NCI-H2227 (cell line): ENCODE data around the gene COL4A1.

ENCODE experiments used
- DNase-seq: peaks from one replicate; lab custom pipeline; 2025; ENCODE audit not compliant: unreplicated experiment; lab: John Stamatoyannopoulos, UW

The COL4A1 gene

DNA sequence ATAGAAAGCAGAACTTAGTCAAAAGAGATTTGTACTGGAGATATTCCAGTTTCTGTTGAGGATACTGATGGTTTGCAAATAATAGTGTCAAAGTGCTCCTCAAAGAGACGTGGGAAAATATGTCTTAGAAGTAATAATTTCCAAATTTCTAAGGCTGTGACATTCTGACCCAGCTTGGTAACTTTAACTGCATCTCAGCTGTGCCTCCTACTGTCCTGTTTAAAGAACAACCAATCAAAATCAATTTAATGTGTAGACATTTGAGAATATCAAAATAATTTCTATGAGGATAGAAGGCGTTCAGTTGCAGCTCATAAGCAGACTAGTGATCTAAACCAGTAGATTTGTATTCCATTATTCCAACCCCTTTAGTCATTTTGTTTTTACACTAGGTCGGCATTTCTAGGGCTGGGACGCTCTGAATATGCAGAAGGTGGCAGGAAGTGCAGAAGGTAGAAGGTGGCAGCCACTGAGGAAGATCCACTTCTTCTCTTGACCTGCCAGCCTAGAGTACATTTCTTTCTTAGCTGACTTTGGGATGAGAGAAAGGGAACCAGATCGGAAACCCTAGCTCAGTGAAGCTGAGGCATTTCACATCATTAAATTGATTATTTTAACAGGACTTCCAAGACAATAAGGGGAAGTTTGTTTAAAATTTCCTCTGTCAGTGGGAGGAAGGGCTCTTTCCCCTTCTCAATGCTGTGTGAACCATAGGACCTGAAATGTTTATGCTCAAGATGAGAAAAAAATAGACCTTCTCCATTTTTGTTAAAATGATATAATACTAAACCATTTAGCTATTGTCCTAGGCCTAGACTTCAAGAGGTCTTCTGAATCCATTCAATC, 67.5 kb downstream of the COL4A1 start:
- no peak for DNase-seq

GRCh38 chr13:110238818-110239195, 68.2 kb downstream of the COL4A1 start:
- DNase-seq: no peak

DNA sequence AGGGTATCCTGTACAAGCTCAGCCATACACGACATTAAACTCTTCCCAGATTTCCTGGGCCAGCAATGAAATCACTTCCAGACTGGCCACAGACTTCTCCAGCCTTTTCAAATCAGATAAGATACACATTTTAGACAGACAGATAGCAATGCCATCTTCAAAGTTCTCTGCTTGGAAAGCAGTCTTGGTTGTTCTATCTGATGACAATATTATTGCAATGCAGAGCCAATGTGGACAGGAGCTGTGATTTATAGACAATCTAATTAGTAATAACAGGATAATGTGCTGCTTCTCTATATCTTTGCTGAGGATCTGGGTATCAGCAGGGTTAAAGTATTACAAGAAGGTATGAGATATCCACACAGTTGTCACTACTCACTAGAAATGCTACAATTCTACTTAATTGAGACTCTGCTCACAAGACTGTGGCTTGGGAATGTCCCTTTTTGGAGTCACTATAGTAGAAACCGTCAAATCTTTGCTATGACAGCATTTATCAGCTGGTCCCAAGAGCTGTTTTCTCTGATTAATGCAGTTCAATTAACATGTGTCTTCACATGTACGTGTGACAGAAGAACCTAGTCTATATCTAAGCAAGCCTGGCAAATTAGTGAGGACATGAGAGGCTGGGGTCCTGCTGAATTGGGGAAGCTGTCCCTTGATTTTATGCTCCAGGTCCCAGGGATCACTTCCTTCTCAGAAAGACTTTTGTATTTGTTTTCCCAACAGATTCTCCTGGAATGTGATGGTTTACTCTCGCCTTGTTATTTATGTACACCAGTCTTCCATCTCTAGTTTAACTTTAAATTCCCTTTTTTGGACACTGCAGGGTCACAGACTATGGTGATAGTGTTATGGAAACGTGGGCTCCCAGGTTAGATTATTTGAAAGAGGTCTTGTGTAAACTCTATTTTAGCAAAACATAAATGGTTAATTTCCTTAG, 68.8 kb downstream of the COL4A1 start:
- no peak for DNase-seq

DNA sequence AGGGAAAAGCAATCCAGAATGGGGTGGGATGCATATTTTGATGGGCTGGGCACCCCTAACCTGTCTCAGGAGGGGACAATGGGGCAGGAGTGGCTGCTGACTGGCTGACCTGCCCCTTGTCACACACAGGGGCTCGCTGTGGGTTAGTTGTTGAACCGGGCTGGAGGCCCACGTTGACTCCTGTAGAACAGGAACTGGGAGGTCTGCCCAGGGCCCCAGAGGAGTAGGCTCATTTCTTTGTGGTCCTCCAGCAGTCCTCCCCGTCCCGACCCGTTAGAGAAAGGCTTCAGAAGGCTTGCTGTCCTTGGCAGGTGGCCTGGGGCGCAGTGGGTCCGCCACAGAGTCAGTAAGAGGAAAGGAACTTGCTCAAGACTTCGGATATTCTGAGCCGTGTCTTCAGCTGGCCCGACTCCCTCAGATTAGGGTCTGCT, 70.1 kb downstream of the COL4A1 start:
- DNase-seq: no peak

DNA sequence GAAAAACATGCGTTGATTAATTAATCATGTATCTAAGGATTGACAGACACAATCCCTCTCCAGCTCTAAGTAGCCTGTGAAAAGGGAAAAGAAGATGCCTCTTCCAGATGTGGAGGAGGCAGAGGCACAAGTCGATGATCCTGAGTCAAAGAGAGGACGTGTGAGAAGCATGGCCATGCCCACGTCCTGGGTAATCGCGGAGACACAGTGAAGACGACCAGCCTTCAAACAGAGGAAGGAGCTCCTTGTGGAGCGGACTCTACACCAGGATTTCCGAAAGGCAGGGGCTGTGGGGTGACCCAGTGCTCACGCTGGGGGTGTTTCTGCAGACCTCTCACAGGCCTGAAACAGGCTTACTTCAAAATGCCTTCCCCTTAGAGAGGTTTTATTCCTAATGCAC, 70.5 kb downstream of the COL4A1 start:
- no peak for DNase-seq

GRCh38 chr13:110234532-110234931, 72.4 kb downstream of the COL4A1 start:
- no peak for DNase-seq

DNA sequence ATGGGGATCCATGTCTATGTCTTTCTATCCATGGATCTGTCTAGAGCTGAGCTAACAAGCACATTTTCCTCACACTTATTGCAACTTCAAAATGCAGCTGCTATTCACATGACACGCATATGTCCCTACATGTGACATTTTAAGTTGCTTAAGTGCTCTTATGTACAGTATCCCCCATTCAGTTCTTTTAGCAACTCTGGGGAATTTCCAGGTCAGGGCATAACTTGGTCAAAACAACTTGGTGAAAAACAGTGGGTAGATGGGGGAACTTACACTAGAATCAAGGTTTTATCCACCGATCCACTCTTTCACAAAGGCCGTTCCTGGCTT, 73.0 kb downstream of the COL4A1 start:
- DNase-seq: no peak

GRCh38 chr13:110233181-110233950, 73.6 kb downstream of the COL4A1 start:
- DNase-seq: no peak

DNA sequence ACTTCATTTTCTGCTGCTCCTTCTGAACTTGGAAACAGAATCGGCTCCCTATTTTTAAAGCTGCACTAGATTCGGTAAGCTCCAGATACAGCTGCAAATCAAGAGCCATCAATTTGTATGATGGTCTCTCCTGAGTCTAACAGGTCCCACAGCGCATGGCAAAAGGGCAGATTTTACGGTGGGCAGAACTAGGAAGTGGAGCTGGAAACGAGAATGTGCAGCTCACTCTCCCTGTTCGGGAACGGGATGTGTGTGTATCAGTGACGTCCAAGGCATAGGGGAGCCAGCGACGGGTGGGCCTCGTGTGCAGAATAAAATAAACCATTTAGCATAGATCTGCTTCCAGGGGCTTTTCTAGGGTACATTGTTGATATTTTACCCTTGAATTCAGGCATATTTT, 74.2 kb downstream of the COL4A1 start:
- DNase-seq: no peak

- DNase-seq: no peak
Measured at GRCh38 chr13:110232142-110232541, 74.8 kb downstream of the COL4A1 start.

- no peak for DNase-seq
Measured at GRCh38 chr13:110231348-110232047, 75.5 kb downstream of the COL4A1 start.

DNA sequence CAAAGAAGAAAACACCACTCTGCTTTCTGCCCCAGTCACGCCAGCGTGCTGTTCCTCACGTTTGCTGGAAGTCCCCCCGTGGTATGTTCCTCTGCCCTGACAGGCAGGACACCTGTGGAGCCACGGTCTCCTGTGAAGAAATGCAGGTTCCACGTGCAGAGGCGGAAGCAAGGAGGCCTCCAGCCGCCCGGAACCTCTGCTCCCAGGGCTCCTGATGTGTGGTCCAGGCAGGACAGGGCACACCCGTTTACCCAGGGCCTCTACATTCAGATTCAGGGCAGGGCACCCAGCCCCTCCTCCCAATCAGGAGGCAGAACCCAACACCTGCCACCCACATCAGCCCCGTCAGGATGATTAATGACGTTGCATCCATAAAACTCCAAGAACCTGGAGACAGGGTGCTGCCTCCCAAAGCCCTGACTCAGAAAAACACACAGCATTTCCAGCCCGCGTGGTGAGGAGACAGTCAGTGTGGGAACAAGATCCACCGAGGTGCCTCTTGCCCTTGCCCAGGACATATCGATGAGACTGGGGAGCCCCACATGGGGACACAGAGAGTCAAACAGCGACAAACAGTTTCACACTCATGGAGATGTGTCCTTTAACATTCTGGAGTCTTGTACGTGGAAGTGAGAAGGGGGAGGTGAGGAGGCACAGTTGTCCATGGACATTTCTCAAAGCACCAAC, 76.2 kb downstream of the COL4A1 start:
- DNase-seq: no peak

DNA sequence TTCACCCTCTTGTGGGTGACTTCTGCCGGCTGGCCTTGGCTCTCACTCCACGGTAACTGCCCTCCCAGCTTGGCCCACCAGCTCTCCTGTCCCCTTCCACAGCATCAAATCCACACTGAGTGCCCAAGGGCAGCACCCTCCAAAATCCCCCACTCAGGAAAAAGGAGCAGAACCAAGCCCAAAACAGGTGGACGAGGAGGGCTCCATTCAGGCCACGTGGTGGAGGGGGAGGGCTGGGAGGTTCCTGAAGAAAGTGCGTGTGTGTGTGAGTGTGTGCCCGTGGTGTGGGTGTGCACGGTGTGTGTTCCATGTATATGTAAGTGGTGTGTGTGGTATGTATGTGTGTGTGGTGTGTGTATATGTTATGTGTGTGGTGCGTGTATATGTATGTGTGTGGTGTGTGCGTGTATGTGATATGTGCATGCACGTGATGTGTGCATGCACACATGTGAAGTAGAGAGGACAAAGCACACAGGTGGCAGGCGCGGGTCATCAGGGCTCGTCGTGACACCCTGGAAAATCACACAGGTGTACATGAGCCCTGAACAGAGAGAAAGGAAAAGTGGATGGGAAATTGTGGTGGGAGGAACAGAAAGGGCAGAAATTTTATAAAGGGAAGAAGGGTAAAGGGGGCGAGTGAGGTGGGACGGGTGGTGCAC, 76.9 kb downstream of the COL4A1 start:
- no peak for DNase-seq

DNA sequence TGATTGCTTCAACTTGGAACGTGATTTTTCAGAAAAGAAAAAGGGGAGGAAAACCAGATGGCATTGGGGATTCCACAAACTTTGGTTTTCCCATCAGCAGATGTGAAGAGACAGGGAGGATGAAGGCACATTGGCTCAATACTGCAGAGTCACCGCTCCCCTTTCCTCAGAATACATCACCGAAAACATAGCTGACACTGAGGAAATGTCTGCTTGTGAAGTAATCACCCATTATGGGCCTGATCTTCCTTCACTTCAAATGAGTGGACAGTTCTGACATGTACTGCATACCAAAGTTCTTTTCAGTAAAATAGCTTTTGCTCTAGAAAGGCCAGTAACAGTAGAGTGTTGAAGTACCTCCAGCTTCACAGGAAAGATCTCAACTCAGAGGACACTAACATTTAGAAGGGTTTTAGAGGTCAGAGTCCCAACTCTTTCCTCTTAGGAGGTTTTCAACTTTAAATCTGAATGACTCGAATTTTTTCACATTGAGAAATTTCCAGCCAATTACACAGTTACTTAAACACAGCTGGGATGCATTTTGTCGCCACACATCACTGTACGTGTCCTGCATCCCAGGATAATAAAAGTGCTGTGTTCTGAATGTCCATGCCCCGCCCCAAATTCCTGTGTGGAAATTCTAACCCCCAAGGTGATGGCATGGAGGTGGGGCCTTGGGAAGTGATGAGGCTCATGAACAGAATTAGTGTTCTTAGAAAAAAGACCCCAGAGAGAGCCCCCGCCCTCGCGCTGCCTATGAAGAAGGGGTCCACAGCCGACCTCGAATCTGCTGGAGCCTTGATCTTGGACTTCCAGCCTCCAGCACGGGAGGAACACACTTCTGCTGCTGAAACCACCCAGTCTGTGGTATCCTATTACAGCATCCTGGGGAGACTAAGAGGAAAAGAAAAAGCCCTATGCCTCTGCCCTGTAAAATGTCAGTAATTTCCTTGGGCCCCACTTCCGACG, 77.7 kb downstream of the COL4A1 start:
- no peak for DNase-seq

DNA sequence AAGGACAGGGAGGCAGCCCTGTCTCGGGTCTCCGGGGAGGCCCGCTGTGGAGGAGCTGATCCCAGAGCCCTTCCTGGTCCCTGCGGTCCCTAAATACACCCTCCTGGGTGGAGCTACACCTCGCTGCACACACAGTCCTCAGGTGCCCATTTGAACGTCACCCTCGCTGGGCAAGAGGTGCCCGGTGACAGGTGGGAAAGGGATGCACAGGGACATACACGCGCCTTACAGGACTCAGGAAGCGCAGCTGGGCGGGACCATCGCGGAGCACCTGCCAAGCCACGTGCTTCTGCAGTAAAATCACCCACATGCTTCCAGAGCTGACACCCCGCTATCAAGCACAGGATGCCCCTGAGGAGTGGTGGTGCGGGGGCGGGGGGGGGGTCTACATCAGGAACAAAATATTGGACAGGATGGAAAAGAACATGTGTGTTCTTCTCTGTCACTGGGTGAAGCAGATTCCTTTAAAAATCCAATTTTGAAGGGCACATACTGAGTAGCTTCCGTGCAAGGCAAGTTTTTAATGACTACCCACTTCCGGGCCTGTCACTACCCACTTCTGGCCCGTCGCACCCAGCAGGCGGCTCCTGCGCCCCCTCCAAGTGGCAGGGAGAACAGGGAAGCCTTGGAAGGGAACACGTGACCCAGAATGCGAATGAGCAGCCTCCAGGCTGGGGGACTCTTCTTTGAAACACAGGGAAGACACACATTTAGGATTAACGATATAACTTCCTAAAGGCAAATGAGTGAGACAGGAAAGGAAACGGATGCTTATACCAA, 78.9 kb downstream of the COL4A1 start:
- DNase-seq: no peak

DNA sequence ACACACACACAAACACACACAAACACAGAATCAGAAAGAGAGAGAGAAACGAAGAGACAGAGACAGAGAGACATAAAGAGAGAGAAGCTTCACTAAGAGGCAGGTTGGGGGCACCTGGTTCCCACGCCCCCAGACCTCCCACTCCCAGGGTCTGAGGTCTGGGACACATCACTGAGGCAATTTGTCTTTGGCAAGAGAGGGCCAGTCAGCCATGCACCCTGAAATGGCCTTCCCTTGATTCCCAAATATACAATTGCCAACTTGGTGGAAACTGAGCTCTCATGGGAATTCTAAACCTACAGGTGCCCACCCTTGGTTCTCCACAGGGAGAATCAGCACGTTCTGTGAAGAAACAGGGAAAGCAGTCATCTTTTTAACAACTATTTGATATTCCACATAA, 79.5 kb downstream of the COL4A1 start:
- DNase-seq: no peak

DNA sequence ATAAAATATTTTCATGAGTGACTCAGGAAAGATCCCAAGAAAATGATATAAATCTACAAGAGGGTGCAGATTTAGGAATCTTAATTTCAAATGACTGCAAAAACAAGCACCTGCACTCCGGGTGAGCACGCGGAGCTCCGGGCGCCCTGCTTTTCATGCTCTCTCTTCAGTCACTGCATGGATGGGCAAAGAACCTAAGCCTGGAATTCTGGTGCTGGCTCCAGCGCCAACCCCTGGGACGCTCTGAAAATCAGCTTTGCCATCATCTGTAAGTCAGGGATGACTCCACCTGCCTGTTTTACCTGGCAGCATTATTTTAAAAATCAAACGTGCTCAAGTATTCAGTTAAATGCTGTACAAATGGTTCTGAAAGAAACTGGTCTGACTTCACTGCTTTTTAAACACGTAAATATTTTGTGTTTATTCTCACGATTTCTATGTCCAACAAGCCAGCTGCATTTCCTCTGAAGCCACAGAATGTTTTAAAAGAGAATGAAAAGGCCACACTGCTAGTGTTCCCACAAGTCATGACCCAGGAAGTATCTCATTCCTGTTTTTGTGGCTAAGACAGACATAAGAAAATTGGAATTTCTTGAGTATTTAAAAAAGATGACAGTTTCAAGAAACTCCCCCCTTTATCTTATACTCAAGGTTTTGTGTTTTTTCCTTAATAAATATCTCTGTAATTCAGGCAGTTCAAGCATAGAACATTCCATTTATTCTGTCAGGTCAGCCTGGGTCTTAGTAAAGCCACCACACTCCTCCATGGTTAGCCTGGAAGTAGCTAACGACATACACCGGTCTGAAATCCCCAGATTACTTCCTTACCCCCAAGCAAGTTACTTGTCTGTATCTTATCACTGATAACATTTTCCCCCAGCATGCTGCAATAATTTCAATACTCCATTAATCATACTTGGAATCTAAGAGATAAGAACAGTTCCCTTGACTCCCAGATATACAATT, 81.1 kb downstream of the COL4A1 start:
- DNase-seq: no peak
